GM18505 (cell line): ENCODE results near the gene ANKRD62.

Experiments used
- ATAC-seq: cut with Tn5 transposase; IDR thresholded peaks from one replicate; pipeline ENCODE4 v1.9.1; 2021; ENCODE audit not compliant: unreplicated experiment
- POLR2A ChIP-seq: IDR thresholded peaks from 4 replicates; pipeline ENCODE4 v1.6.1; 2011; ENCODE audit warnings: borderline replicate concordance; ENCODE audit not compliant: insufficient read depth, insufficient read length; ENCODE audit errors: extremely low read depth

The ANKRD62 gene

GRCh38 chr18:12093520-12094257 lies at the start of gene ANKRD62:
Gene ANKRD62, plus strand, starts transcription at chr18:12093843. Its CDS starts 175 bp downstream, at chr18:12094018.
- no peak for ATAC-seq
- TF ChIP-seq POLR2A: no peak

- no peak for TF ChIP-seq POLR2A
- ATAC-seq: no peak
Observed at GRCh38 chr18:12044591-12044990, 49.1 kb upstream of the ANKRD62 start.

GRCh38 chr18:12046046-12046750 lies 47.4 kb upstream of the ANKRD62 start:
- no peak for ATAC-seq
- TF ChIP-seq POLR2A: no peak

DNA sequence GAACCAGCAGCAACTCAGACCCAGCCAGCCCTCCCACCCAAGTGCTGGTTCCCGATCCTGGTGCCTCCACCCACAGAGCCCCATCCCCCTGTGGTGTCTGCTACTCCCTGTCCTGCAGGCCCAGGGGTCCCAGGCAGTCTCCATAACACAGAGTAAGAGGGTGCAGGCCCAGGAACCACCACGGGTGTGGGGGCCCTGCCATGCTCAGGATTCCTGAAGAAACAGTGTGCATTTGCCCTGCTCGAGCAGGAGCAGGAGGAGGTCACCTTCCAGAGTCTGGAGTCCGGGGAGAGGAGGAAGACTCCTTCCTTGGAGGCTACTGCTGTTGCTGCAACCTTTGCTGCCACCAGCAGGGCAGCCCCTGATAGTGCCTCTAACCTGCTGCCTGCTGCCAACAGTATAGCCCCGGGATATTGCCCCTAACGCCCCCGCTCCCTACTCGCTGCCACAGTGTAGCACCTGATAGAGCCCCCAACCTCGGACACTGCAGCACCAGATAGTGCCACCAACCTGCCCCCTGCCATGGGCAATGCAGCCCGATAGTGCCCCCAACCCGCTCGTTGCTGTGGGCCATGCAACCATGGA lies 46.8 kb upstream of the ANKRD62 start:
- no peak for TF ChIP-seq POLR2A
- no peak for ATAC-seq

- no peak for ATAC-seq
- TF ChIP-seq POLR2A: no peak
Observed at GRCh38 chr18:12048010-12048826, 45.4 kb upstream of the ANKRD62 start.

GRCh38 chr18:12048827-12049175 lies 44.8 kb upstream of the ANKRD62 start:
- TF ChIP-seq POLR2A: no peak
- ATAC-seq: no peak

- peak; percentile 74 for ATAC-seq
- no peak for TF ChIP-seq POLR2A
Observed at GRCh38 chr18:12049978-12050811, 43.4 kb upstream of the ANKRD62 start.

- ATAC-seq: no peak
- no peak for TF ChIP-seq POLR2A
Observed at GRCh38 chr18:12052866-12053265, 40.8 kb upstream of the ANKRD62 start.

GRCh38 chr18:12053289-12053688 lies 40.4 kb upstream of the ANKRD62 start:
- ATAC-seq: peak; percentile 53
- no peak for TF ChIP-seq POLR2A

- ATAC-seq: no peak
- no peak for TF ChIP-seq POLR2A
Observed at GRCh38 chr18:12056034-12056883, 37.4 kb upstream of the ANKRD62 start.

- no peak for TF ChIP-seq POLR2A
- ATAC-seq: no peak
Observed at GRCh38 chr18:12056884-12057402, 36.7 kb upstream of the ANKRD62 start.
